GM21737 (cell line): ENCODE data around the gene NUMBL.
"Not testable (repeated sequence)": the region's sequence is repeated elsewhere in the genome, so short reads cannot be mapped to it uniquely, and the experiment has no call there.

Experiments
- ATAC-seq: cut with Tn5 transposase; IDR thresholded peaks from one replicate; pipeline ENCODE4 v1.9.1; 2021; ENCODE audit warnings: mild to moderate bottlenecking, moderate library complexity; ENCODE audit not compliant: unreplicated experiment

The NUMBL gene

DNA sequence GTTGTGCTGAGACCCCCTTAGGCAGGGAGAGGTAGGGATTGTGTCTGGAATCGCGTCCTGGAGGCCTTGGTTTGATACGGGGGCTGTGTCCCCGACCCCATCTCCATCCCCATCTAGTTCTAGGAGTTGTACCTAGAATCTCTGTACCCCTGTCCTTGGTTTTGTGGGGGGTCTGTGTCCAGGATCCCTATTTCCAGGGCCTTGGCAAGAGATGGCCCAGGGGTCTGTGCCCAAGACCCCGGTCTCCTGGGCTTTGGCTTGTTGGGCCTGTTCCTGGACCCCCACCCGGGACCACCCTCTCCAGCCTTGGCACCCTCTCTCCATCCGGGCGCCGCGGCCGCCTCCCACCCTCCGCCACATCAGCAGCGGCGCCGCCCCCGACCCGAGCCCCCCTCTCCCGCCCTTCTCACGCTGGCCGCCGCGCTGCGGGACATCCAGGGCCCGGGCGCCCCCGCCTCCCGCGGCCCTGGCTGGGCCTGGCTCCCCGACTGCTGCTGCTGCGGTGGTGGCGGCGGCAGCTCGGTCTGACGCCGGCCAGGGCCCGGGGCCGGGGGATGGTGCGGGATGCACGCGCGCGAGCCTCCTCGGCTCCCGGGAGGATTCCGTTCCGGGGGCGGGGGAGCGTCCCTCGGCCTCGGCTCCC lies at the start of gene NUMBL:
TSS of gene NUMBL (minus strand) at position 602 of the 643 bp plus-strand sequence. CDS start at position 434, 168 bp downstream.
- ATAC-seq, result peak; percentile 6

- no peak for ATAC-seq
Observed at GRCh38 chr19:40739030-40739839, 48.8 kb upstream of the NUMBL start.

DNA sequence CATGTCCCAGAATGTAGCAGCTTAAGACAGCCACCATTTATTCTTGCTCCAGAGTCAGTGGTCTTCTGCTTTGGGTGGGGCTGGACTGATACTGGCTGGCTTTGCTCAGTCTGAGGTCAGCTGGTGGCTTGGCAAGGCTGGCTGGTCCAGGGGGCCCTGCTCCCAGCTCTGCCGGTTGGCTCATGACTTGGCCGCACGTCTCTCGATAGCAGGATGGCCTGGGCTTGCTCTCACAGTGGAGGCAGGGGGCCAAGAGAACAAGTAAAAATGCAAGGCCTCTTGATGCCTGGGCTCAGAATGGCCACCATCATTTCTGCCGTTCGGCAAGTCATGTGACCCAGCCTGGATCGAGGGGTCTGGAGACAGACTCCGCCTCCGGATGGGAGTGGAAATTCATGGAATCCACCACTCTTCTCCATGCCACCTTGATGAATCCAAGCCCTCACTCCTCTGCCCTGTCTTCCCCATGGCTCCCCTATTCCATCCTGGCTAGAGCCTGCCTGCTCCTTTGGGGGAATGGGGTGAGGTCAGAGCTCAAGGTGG lies 46.7 kb upstream of the NUMBL start:
- no peak for ATAC-seq

DNA sequence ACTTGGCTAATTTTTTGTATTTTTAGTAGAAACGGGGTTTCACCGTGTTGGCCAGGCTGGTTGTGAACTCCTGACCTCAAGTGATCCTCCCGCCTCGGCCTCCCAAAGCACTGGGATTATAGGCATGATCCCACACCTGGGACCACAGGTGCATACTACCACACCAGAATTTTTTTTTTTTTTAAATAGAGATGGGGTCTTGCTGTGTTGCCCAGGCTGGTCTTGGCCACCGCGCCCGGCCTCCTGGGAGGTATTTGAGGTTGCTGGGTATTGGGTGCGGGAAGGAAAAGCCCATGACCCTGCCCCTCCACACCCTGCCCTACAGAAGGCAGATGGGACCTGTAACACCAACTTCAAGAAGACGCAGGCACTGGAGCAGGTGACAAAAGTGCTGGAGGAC lies 46.2 kb upstream of the NUMBL start:
- ATAC-seq, result no peak

GRCh38 chr19:40735013-40735771 lies 44.7 kb upstream of the NUMBL start:
- ATAC-seq, result no peak

DNA sequence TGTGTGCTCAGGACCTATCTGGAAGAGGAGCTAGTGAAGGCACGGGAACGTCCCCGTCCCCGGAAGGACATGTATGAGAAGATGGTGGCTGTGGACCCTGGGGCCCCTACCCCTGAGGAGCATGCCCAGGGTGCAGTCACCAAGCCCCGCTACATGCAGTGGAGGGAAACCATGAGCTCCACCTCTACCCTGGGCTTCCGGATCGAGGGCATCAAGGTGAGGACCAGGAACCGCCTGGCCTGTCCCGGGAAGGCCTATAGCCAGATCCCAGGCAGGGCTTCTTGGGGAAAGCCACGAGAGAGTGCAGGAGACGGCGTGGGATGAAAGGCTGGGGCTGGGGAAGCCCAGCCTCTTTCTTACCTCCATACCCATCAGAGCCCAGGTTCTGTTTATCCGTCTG lies 42.7 kb upstream of the NUMBL start:
- no peak for ATAC-seq

GRCh38 chr19:40732304-40732703 lies 41.9 kb upstream of the NUMBL start:
- not testable (repeated sequence) for ATAC-seq

- ATAC-seq, result not testable (repeated sequence)
Observed at GRCh38 chr19:40730065-40730464, 39.6 kb upstream of the NUMBL start.

- ATAC-seq, result no peak
Observed at GRCh38 chr19:40726279-40726678, 35.8 kb upstream of the NUMBL start.

DNA sequence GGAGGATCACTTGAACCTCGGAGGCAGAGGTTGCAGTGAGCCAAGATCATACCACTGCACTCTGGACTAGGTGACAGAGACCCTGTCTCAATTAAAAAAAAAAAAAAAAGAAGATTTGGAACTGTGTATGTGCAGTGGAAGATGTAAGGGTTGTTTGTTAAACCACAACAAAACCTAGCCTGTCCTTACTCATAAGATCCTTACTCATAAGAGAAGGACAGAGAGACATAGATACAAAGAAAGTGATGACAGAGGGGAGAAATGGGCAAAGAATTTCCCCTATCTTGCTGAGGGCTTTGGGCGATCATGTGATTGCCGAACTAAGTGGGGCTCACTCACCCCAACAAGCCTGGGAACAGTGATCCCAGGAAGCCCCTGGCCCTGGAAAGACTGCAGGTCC lies 34.4 kb upstream of the NUMBL start:
- no peak for ATAC-seq

DNA sequence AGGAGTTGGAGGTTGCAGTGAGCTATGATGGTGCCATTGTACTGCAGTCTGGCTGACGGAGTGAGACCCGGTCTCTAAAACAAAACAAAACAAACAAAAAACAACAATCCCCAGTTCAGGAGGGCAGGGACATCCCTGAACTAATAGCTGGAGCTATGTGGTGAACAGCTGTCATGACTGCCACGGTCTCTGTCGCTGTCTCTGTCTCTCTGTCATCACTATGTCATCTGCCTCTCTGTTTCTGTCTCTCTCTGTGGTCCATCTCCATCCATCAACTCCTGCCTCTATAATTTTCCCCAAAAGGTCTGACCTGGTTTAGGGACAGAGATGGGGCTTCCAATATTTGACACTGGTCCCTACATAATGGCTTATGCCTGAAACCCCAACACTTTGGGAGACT lies 33.9 kb upstream of the NUMBL start:
- ATAC-seq, result no peak

DNA sequence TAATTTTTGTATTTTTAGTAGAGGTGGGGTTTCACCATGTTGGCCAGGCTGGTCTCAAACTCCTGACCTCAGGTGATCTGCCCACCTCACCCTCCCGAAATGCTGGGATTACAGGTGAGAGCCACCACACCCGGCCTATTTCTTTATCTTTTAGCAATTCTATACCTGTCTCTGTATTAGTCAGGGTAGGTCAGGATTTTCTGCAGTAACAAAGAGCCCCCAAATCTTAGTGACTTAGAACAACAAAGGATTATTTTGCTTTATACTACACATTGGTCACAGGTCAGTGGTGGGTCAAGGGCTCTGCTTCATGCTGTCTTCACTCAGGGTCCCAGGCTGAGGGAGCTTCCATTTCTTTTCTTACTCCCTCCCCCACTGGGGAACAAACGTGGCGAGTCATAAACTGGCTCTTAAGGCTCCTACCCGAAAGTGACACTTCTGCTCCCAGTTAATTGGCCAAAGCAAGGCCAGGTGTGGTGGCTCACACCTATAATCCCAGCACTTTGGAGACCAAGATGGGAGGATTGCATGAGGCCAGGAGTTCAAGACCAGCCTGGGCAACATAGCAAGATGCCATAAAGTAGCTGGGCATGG lies 33.3 kb upstream of the NUMBL start:
- ATAC-seq, result no peak

DNA sequence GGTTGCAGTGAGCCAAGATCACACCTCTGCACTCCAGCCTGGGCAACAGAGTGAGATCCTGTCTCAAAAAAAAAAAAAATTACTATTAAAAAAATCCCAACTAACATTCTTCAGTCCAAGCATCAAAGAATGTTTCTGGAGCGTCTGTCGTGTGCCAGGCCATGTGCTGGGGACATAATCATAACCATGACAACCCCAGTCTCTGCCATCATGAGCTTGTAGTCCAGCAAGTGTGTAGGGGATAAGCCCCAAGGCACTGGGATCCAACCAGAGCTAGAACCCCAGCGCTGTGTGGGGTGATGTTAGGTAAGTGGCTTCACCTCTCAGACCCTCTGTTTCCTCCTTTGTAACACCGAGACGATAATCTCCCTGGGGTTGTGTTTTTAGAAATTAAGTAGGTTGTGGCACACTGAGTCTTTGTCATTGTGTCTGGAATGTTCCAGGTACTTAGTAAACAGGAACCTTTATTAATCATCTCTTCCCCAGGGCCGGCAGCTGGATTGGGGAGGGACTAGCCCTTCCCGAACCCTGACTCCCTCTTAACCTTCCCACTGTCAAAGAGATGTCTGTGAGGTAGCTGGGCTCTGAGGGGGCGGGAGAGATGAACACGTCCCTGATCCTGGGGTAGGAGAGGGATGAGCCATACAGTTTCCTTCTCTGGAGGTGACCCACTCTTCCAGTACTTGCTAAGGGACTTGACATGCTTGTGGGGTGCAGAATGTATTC lies 31.6 kb upstream of the NUMBL start:
- ATAC-seq, result no peak

- no peak for ATAC-seq
Observed at GRCh38 chr19:40721140-40721486, 30.7 kb upstream of the NUMBL start.

DNA sequence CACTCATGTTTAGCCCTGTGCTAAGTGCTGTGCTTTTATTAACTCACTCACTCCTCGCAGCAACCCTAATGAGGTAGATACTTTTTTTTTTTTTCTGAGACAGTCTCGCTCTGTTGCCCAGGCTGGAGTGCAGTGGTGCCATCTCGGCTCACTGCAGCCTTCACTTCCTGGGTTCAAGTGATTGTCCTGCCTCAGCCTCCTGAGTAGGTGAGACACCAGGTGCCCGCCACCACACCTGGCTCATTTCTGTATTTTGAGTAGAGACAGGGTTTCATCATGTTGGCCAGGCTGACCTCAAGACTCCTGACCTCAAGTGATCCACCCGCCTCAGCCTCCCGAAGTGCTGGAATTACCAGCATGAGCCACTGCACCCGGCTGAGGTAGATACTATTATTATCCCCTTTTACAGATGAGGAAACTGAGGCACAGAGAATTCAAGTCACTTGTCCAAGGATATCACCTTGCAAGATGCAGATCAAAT lies 29.0 kb upstream of the NUMBL start:
- no peak for ATAC-seq

DNA sequence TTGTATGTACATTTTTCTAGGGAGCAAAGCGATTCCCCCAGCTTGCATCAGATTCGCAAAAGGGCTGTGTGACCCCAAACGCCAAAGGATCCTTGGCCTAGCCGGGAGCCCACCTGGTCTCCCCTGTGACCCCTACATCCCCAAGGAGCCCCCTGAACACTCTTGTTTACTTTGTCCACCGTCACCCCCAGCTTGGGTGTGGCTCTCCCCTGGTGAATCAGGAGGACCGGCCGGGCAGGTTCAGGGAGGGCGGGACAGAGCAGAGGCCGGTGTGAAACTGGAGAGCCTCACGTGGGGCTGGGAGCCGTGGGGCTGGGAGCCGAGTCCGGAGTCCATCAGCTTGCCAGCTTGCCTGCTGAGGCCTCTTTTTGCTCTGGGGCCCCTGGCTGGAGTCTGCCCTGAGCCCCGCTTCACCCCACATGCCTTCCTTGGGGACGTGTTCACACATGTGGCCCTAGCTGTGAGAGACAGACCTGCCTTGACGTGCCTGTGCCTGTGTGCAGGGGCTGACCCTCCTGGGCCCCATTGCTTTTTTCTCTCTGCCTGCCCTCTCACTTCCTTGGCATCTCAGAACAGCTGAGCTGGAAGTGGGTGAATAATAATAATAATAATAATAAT lies 28.4 kb upstream of the NUMBL start:
- no peak for ATAC-seq

- ATAC-seq, result no peak
Observed at GRCh38 chr19:40717880-40718773, 27.7 kb upstream of the NUMBL start.

DNA sequence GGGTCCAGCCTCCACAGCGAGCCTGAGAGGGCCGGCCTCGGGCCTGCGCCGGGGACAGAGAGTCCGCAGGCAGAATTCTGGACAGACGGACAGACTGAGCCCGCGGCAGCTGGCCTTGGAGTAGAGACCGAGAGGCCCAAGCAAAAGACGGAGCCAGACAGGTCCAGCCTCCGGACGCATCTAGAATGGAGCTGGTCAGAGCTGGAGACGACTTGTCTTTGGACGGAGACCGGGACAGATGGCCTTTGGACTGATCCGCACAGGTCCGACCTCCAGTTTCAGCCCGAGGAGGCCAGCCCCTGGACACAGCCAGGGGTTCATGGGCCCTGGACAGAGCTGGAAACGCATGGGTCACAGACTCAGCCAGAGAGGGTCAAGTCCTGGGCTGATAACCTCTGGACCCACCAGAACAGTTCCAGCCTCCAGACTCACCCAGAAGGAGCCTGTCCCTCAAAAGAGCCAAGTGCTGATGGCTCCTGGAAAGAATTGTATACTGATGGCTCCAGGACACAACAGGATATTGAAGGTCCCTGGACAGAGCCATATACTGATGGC lies 27.0 kb upstream of the NUMBL start:
- no peak for ATAC-seq
